ENCODE measurements around the gene ACOT12. TPM values are rescaled to one million over a fixed set of nuclear protein-coding genes. Genes with fewer than 3 reads are reported as not detected.

The ACOT12 gene
- total and polyA plus RNA-seq, 9 donors, result 0.48 TPM; not detected in 8

DNA sequence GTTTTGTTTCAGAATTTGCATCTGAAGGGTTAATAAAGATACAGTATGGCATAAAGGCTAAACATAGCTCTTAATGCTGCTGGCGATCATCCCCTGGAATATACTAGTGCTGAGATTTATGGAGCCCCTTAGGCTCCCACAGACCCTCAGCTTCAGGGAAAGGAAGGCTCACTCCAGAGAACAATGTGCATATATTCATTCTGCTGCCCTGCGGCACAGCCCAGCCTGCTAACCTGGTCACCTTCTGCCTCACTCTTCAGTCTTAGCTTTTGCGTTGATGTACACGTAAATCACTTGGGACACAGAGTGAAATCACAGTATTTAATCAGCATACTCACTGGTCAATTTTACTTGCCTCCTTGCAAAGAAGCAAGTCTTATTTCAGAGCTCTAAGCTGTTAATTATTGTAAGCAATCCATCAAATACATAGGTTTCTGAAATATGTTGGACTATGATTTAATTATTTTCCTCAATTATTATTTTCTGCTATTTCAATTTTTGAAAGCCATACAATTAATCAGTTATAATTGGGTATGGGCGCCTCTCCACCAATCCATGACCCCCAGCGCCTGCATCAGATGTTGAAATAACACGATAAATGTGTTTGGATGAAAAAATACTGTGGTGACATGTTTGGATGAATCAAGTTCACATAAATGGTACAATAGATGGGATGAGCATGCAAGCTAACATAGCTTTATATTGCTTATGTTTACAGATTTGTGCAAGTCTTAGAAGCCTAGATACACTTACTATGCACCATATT lies 11.4 kb upstream of the ACOT12 start:
- 77 to 79% (median 78%) methylated on average over 7 of the region's 7 CpGs for WGBS, 3 donors
- TF ChIP-seq POLR2A (IDR thresholded peaks at IDR 0.05) (no peak), EP300 (IDR thresholded peaks at IDR 0.05) (no peak)
- TF ChIP-seq, protein P1, sequence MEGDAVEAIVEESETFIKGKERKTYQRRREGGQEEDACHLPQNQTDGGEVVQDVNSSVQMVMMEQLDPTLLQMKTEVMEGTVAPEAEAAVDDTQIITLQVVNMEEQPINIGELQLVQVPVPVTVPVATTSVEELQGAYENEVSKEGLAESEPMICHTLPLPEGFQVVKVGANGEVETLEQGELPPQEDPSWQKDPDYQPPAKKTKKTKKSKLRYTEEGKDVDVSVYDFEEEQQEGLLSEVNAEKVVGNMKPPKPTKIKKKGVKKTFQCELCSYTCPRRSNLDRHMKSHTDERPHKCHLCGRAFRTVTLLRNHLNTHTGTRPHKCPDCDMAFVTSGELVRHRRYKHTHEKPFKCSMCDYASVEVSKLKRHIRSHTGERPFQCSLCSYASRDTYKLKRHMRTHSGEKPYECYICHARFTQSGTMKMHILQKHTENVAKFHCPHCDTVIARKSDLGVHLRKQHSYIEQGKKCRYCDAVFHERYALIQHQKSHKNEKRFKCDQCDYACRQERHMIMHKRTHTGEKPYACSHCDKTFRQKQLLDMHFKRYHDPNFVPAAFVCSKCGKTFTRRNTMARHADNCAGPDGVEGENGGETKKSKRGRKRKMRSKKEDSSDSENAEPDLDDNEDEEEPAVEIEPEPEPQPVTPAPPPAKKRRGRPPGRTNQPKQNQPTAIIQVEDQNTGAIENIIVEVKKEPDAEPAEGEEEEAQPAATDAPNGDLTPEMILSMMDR (IDR thresholded peaks at IDR 0.05), result no peak
- no peaks in the 10 kb centered on the region for H3K27me3 ChIP-seq
- intact Hi-C loops (cut with DNase I), result no loop called here
- no peaks in the 10 kb centered on the region for H3K9me3 ChIP-seq
- no peak for DNase-seq
- no peaks in the 10 kb centered on the region for H3K36me3 ChIP-seq
- peaks cover 2% of the 10 kb centered on the region for H3K4me1 ChIP-seq (ENCODE audit: insufficient read depth)
- no peak overlapping the region for H3K4me3 ChIP-seq
- H3K27ac ChIP-seq, result no peak overlapping the region

DNA sequence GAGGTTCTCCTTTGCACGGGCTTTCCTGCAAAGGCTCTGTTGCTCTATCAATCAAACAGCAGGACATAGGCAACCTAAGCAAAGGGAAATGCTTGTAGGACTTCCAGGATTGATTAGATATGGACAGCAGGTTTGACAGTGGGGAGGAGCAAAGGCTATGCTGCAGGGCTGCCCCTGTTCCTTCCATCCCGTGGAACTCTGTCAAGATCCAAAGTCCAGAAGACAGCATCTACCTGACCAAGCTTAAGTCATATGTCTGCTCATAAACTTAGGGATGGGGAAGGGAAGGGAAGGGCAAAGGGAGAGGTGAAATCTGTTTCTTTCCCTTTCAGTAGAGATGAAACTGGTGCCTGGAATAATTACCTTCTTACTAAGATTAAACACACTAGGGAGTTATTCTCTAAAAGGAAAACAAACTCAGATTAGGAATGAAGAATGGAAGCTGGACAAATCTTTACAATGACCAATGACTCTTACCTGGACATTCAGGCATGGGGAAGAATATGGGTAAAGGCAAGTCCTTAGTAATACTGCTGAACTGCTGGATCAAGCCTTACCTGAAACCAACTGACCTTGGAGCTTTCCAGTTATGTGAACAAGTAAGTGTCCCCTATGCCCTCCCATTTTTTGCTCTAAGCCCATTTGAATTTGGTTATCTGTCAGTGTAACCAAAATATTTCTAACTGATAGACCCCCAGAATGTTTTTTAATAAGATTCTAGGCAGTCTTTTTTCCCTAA lies 8.4 kb upstream of the ACOT12 start:
- 39 to 43% (median 42%) methylated on average over 2 of the region's 2 CpGs for WGBS, 3 donors
- intact Hi-C loops (cut with DNase I), result no loop called here

DNA sequence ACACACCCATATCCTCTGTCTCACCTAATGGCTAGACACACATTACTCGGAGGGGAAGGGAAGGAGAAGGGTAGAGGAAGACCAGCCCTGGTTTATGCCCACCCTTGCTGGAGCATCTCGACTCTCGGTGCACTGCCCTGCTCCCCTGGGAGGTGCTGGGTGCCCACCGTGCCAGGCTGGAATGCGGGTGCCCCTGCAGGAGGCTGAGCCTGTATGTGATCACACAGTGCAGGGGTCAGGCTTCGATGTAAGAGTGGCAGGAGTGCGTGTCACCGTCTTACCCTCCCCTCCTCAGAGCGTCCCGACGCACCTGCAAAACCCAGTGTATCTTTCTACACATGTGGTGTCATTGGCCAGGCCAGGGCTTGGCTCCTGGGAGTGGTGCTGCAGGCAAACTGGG lies 7.3 kb upstream of the ACOT12 start:
- Histone ChIP-seq H3K36me3 (no peaks in the 10 kb centered on the region), H3K9me3 (no peaks in the 10 kb centered on the region), H3K4me3 (no peak overlapping the region), H3K27me3 (no peaks in the 10 kb centered on the region), H3K27ac (no peak overlapping the region), H3K4me1 (ENCODE audit: insufficient read depth) (no peaks in the 10 kb centered on the region)
- TF ChIP-seq EP300 (IDR thresholded peaks at IDR 0.05) (no peak), POLR2A (IDR thresholded peaks at IDR 0.05) (no peak)
- TF ChIP-seq, protein P1 (IDR thresholded peaks at IDR 0.05), result no peak
- 70 to 85% (median 74%) methylated on average over 11 of the region's 11 CpGs for WGBS, 3 donors
- intact Hi-C loops (cut with DNase I), result no loop called here
- no peak for DNase-seq

More for the DNA sequence above, 8.4 kb upstream of the ACOT12 start:
- Histone ChIP-seq H3K4me3 (no peak overlapping the region), H3K4me1 (ENCODE audit: insufficient read depth) (no peaks in the 10 kb centered on the region), H3K27ac (no peak overlapping the region), H3K9me3 (no peaks in the 10 kb centered on the region), H3K36me3 (no peaks in the 10 kb centered on the region), H3K27me3 (no peaks in the 10 kb centered on the region)
- DNase-seq, result no peak
- TF ChIP-seq POLR2A (IDR thresholded peaks at IDR 0.05) (no peak), EP300 (IDR thresholded peaks at IDR 0.05) (no peak)
- TF ChIP-seq, protein P1 (IDR thresholded peaks at IDR 0.05), result no peak

DNA sequence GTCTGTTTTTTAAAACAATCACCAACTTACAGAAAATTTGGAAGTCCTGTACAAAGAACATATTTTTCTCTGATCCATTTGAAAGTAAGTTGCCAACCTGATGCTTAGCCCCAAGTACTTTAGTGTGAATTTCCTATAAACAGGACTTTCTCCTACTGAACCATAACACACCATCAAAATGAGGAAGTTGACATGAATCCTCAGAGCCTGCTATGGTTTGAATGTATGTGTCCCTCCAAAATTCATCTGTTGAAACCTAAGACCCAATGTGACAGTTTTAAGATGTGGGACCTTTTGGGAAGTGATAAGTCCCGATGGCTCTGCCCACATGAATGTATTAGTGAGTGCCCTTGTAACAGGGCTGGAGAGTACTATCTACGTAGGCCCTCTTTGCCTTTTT lies 6.4 kb upstream of the ACOT12 start:
- WGBS, 3 donors, result 52 to 67% (median 59%) methylated on average over 2 of the region's 2 CpGs
- Histone ChIP-seq H3K4me3 (no peak overlapping the region), H3K27ac (no peak overlapping the region), H3K27me3 (no peaks in the 10 kb centered on the region), H3K4me1 (ENCODE audit: insufficient read depth) (no peaks in the 10 kb centered on the region), H3K36me3 (no peaks in the 10 kb centered on the region), H3K9me3 (no peaks in the 10 kb centered on the region)
- intact Hi-C loops (cut with DNase I), result no loop called here
- TF ChIP-seq, protein P1 (IDR thresholded peaks at IDR 0.05), result no peak
- TF ChIP-seq POLR2A (IDR thresholded peaks at IDR 0.05) (no peak), EP300 (IDR thresholded peaks at IDR 0.05) (no peak)
- no peak for DNase-seq
